NCI-H748 treated with DMSO at 0.1 percent for 48 hours (cell line): ENCODE results near the gene ADAMTS17.
"Not testable (repeated sequence)": the region's sequence is repeated elsewhere in the genome, so short reads cannot be mapped to it uniquely, and the experiment has no call there.

ENCODE experiments used
- DNase-seq: peaks from one replicate; lab custom pipeline; 2025; lab: John Stamatoyannopoulos, UW

ADAMTS17 gene

GRCh38 chr15:100108846-100109245, 232.9 kb downstream of the ADAMTS17 start:
- DNase-seq, result no peak

DNA sequence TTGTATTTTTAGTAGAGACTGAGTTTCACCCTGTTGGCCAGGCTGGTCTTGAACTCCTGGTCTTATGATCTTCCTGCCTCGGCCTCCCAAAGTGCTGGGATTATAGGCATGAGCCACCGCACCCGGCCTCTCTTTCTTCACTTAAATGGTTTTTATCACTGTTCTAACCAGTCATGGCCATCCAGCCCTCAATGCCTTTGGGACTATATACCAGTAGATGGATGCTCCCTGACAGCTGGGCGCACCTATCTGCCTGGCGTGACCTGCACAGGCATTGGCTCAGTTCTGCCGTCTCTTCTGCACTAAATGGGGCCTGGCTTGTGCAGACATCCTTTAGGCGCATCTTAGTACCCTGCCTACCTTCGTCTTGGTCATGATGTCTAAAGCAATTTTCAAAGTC, 233.4 kb downstream of the ADAMTS17 start:
- no peak for DNase-seq

DNA sequence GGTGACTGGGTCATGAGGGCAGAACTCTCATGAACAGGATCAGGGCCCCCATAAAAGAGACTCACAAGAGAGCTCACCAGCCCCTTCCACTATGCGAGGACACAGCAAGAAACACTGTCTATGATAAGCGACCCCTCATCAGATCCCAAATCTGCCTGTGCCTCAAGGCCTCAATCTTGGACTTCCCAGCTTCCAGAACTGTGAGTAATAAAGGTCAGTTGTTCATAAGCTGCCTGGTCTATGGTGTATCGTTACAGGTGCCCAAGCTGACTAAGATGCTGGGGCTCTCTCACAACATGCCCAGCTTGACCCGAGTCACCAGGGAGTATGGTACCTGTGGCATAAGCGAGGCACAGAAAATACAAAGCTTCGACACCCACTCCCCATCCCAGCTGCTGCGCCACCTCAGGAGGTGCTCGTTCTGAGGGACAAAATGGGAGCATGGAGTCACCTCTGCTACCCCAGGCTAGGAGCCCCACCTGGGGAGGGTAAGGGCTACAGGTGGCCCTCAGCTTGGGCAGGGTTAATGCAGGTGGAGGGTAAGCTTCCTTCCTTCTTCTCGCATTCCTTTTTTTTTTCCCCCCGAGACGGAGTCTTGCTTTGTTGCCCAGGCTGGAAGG, 234.1 kb downstream of the ADAMTS17 start:
- no peak for DNase-seq

- no peak for DNase-seq
These were observed 234.6 kb downstream of the ADAMTS17 start for GRCh38 chr15:100107151-100107550.

GRCh38 chr15:100106732-100107131, 235.0 kb downstream of the ADAMTS17 start:
- DNase-seq, result no peak

DNA sequence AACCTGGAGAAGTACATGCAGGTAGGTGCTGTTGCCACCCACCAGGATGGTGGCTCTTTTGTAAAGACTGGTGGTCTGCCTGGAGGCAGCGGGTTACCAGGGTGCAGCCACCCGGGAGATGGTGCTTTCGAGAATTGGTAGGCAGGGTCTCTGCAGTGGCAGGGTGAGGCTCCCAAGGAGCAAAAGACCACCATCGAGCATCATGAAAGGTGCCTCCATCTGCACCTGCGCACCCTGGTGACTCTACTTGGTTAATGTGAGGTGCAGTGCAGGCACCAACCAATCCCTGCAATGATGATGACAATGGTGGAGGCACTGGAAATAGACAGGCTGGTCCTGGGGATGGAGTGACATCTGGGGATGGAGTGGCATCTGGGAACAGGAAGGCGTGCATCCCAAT, 236.7 kb downstream of the ADAMTS17 start:
- no peak for DNase-seq

DNA sequence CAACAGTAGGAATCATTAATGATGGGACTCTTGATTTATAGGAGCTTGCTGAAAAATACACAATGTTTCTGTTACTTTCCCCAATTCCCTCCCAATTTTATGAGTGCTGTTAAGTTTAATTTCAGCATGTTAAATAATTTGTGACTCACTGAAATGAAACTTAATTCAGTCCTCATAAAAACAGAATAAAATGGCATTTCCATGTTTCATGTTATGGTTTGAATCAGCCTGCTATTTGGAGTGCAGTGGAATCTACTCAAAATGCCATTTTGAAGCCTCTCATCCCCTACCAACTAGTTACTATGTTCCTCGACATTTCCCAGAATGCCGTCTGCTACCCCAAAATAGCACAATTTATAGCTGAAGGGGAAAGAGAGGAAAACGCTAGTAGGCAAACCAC, 237.5 kb downstream of the ADAMTS17 start:
- no peak for DNase-seq

DNA sequence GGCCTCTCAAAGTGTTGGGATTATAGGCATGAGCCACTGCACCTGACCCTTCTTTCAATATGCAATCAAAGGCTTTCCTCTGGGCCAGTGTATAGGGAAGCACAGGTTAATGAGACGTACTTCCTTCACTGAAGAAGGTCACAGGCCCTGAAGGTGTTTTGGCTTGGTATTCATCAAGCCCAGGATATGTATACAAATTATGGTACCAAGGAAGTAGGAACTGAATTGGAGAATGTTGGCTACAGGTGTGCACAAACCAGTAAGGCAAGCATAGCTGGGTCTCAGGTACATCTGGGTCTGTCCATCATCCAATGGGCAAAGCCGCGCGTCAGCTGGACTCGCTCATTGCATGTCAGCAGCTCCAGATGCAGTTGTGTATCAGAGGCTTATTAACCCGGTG, 237.9 kb downstream of the ADAMTS17 start:
- DNase-seq, result no peak

DNA sequence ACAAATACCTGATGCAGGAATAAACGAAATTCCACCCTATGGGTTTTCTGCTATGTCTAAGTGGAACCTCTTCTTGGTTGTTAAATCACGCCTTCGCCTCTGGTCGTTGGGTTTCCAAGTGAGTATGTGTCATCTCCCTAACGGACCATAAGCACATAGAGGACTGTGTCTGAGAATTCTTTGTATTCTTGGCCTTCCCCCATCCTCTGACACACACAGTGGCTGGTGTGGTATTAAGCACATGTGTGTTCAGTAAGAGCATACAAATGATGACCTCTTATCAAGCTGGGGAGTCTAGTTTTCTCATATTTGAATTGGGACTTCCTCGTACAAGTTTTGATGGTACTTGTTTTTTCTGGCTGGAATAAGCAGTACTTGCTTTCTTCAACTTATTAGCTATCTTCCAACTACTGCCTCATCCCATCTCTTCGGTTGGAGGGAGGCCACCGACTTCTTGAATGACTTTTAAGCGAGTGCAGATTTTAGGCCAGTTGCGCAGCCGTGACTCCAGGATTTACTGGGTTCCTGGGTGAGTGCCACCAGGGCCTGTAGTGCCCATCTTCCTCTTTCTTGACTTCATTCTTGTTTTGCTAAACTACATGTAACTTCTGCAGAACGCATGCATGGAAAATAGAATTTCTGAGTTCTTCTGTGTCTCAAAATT, 240.2 kb downstream of the ADAMTS17 start:
- no peak for DNase-seq

- no peak for DNase-seq
These were observed 240.8 kb downstream of the ADAMTS17 start for GRCh38 chr15:100100926-100101325.

DNA sequence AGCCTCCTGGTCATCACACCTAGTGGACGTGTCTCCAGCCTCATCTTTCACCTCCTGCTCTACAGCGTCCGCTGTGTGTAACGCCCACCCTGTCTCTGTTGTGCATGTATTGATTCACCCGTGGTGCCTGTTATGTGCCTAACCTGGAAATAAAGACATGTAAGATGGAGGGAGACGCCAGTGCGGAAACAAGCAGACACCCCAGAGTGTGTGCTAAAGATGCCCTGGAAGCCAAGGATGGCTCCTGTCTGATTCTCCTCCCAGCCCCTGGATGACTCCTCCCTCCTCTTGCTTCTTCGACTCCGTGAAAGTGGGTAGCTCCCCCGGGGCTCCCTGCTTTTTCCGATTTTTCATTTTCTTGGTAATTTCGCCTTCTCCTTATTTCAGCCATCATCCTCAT, 241.8 kb downstream of the ADAMTS17 start:
- DNase-seq, result no peak

DNA sequence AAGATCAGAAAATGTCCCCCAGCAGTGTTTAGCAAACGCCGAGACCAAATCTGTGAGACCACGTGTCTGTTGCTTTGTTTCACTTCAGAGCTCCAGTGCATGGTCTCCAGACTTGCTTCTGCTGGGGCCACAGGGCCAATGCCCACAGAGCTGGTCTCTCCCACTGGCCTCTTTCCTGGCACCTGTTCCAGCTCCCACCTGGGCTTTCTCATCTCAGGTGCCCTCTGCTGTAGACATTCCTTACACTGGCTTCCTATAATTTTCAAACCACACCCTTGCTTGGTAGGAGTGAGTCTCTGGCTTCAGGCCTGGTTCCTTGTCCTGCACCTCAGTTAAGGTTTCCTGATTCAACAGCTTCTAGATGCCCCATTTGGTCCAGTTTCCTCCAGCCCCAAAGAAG, 243.1 kb downstream of the ADAMTS17 start:
- no peak for DNase-seq

GRCh38 chr15:100097342-100098127, 244.2 kb downstream of the ADAMTS17 start:
- no peak for DNase-seq

DNA sequence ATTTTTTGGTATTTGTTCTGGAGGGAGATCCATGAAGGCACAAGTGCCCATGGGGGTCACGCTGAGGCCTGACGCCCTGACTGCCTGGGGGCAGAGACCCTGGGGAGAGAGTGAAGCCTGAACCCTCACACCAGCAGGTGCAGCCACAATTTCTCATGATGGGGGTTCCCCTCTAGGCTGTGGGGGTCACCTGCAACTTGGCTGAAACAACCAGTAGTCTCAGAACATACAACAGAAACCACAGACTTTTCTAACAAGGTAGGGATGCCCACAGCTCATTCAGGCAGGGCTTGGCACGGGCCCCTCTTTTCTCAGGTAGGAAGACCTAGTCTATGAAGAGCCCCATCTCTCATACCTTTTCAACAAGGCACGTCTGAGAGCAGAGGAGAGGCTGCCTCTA, 245.1 kb downstream of the ADAMTS17 start:
- no peak for DNase-seq

DNA sequence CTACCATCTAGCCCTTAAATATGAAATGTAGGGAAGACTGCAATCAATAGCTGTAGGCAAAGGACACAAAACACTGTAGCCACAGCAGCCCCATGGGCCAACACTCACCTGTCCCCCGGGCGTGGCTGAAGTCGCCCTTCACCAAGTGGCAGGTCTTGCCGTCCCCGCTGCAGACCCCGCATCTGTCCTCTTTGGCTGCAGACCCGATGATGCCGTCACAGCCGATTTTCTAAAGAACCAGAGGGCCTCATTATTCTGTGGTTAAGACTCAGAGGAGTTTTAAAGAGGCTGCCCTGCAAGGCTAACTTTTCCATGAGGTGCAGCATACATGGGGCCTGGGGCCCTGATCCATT, 245.6 kb downstream of the ADAMTS17 start:
- DNase-seq, result no peak

- no peak for DNase-seq
These were observed 246.1 kb downstream of the ADAMTS17 start for GRCh38 chr15:100095541-100096247.

DNA sequence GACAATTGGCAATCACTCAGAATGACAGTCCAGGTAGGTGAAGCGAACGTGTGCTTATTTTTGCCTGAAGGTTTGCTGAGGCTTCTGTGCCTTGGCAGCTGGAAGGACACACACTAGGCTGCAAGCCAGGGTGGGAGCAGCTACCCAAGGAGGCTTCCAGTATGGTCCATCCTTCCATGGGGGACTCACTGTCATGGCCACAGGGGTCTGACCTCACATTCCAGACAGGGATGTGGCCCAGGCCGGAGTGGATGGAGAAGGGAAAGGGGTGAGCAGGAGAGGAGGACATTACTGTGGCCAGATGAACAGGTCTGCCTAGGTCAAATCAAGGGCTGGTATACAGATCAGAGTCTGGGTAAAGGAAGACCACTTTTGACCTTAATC, 247.7 kb downstream of the ADAMTS17 start:
- DNase-seq, result no peak

GRCh38 chr15:100093211-100094126, 248.3 kb downstream of the ADAMTS17 start:
- no peak for DNase-seq

DNA sequence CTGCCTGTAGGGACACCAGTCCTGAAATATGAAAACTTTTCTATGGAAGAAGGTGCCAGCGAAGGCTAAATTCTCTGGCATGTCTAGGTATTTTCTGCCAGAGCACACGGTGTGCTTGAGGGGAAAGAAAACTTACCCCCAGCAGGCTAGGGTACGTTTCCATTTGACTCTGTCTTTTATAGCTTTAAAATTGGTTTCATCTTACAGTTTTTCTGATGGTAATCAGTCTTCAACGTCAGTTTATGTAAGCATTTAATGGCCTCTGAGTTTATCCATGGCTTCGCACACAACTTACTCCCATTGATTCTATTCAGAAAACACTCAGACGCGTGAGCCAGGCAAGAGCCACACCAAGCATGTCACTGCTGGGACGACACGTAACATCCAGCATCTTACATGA, 249.7 kb downstream of the ADAMTS17 start:
- DNase-seq, result no peak

- no peak for DNase-seq
These were observed 251.4 kb downstream of the ADAMTS17 start for GRCh38 chr15:100090411-100090810.

DNA sequence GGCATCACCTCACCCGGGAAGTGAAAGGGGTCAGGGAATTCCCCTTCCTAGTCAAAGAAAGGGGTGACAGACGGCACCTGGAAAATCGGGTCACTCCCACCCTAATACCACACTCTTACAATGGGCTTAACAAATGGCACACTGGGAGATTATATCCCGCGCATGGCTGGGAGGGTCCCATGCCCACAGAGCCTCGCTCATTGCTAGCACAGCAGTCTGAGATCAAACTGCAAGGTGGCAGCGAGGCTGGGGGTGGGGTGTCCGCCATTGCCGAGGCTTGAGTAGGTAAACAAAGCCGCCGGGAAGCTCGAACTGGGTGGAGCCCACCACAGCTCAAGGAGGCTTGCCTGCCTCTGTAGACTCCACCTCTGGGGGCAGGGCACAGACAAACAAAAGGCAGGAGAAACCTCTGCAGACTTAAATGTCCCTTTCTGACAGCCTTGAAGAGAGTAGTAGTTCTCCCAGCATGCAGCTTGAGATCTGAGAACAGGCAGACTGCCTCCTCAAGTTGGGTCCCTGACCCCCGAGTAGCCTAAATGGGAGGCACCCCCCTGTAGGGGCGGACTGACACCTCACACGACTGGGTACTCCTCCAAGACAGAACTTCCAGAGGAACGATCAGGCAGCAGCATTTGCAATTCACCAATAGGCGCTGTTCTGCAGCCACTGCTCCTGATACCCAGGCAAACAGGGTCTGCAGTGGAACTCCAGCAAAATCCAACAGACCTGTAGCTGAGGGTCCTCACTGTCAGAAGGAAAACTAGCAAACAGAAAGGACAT, 257.5 kb downstream of the ADAMTS17 start:
- DNase-seq, result not testable (repeated sequence)
